AG04449 (cell line): ENCODE data around the gene SRGAP2B.
"Not testable (repeated sequence)": the region's sequence is repeated elsewhere in the genome, so short reads cannot be mapped to it uniquely, and the experiment has no call there.

Source experiments
- CTCF ChIA-PET: fragments of 350-600 bp; formaldehyde crosslinking; extraction: SDS; loops from one replicate; lab custom pipeline; 2021; ENCODE audit warnings: antibody characterized with exemption; lab: Yijun Ruan, JAX
- POLR2A ChIA-PET: fragments of 400-600, 350-600 bp; formaldehyde crosslinking; extraction: SDS; loops from one replicate; lab custom pipeline; 2020; ENCODE audit warnings: antibody characterized with exemption, inconsistent platforms; lab: Yijun Ruan, JAX
- DNase-seq: peaks from one replicate; pipeline ENCODE4 v3.0.0-alpha.2; 2010; ENCODE audit warnings: low read depth, low spot score
- H3K4me3 ChIP-seq: 2 replicates; pipeline ENCODE4 v1.5.1; 2011; ENCODE audit warnings: low read depth, mild to moderate bottlenecking, control low read depth, low read length

Gene SRGAP2B

GRCh38 chr1:145111674-145112073, 16.5 kb upstream of the SRGAP2B start:
- H3K4me3 ChIP-seq, DNase-seq, CTCF ChIA-PET, POLR2A ChIA-PET: not testable (repeated sequence)

- H3K4me3 ChIP-seq, DNase-seq, CTCF ChIA-PET, POLR2A ChIA-PET: not testable (repeated sequence)
Observed at GRCh38 chr1:145103294-145103693, 8.2 kb upstream of the SRGAP2B start.

- CTCF ChIA-PET, H3K4me3 ChIP-seq, DNase-seq, POLR2A ChIA-PET: not testable (repeated sequence)
Observed at GRCh38 chr1:145101725-145102124, 6.6 kb upstream of the SRGAP2B start.

- DNase-seq, POLR2A ChIA-PET, CTCF ChIA-PET: not testable (repeated sequence)
- H3K4me3 ChIP-seq, result peak overlapping the region; percentile 53
Observed at GRCh38 chr1:145094655-145095211, 395 bp downstream of the SRGAP2B start.

GRCh38 chr1:145093517-145094149, 1.5 kb downstream of the SRGAP2B start:
- CTCF ChIA-PET, DNase-seq, POLR2A ChIA-PET: not testable (repeated sequence)
- H3K4me3 ChIP-seq, result peak overlapping the region; percentile 45

- H3K4me3 ChIP-seq, POLR2A ChIA-PET, DNase-seq, CTCF ChIA-PET: not testable (repeated sequence)
Observed at GRCh38 chr1:145082483-145083255, 12.5 kb downstream of the SRGAP2B start.

- H3K4me3 ChIP-seq, CTCF ChIA-PET, POLR2A ChIA-PET, DNase-seq: not testable (repeated sequence)
Observed at GRCh38 chr1:145080193-145080592, 14.9 kb downstream of the SRGAP2B start.

- H3K4me3 ChIP-seq, DNase-seq, POLR2A ChIA-PET, CTCF ChIA-PET: not testable (repeated sequence)
Observed at GRCh38 chr1:145079737-145080136, 15.4 kb downstream of the SRGAP2B start.

- CTCF ChIA-PET, H3K4me3 ChIP-seq, POLR2A ChIA-PET, DNase-seq: not testable (repeated sequence)
Observed at GRCh38 chr1:145078787-145079370, 16.2 kb downstream of the SRGAP2B start.

- H3K4me3 ChIP-seq, DNase-seq, CTCF ChIA-PET, POLR2A ChIA-PET: not testable (repeated sequence)
Observed at GRCh38 chr1:145077872-145078786, 17.0 kb downstream of the SRGAP2B start.

- CTCF ChIA-PET, H3K4me3 ChIP-seq, POLR2A ChIA-PET, DNase-seq: not testable (repeated sequence)
Observed at GRCh38 chr1:145076877-145077276, 18.3 kb downstream of the SRGAP2B start.

- POLR2A ChIA-PET, H3K4me3 ChIP-seq, DNase-seq, CTCF ChIA-PET: not testable (repeated sequence)
Observed at GRCh38 chr1:145074021-145074559, 21.0 kb downstream of the SRGAP2B start.

- POLR2A ChIA-PET, CTCF ChIA-PET, H3K4me3 ChIP-seq, DNase-seq: not testable (repeated sequence)
Observed at GRCh38 chr1:145071569-145071968, 23.6 kb downstream of the SRGAP2B start.

GRCh38 chr1:145066486-145066885, 28.6 kb downstream of the SRGAP2B start:
- CTCF ChIA-PET, result not testable (repeated sequence)

GRCh38 chr1:145065194-145065826, 29.8 kb downstream of the SRGAP2B start:
- H3K4me3 ChIP-seq, CTCF ChIA-PET, POLR2A ChIA-PET: not testable (repeated sequence)

More at GRCh38 chr1:145066486-145066885, 28.6 kb downstream of the SRGAP2B start:
- POLR2A ChIA-PET, H3K4me3 ChIP-seq, DNase-seq: not testable (repeated sequence)

More at GRCh38 chr1:145065194-145065826, 29.8 kb downstream of the SRGAP2B start:
- DNase-seq, result not testable (repeated sequence)
